Ishikawa (cell line): ENCODE data around the gene CHST11.

Experiments
- CEBPB ChIP-seq: IDR thresholded peaks from 2 replicates; pipeline ENCODE4 v1.6.1; 2012
- CREB1 ChIP-seq: IDR thresholded peaks from 2 replicates; pipeline ENCODE4 v1.6.1; 2012; ENCODE audit warnings: low read depth
- EGR1 ChIP-seq: IDR thresholded peaks from 2 replicates; pipeline ENCODE4 v1.6.1; 2012
- EP300 ChIP-seq: IDR thresholded peaks from 2 replicates; pipeline ENCODE4 v1.6.1; 2012; ENCODE audit warnings: borderline replicate concordance
- FOXM1 ChIP-seq: IDR thresholded peaks from 2 replicates; pipeline ENCODE4 v1.6.1; 2012; ENCODE audit warnings: low read depth, borderline replicate concordance
- NFIC ChIP-seq: IDR thresholded peaks from 2 replicates; pipeline ENCODE4 v1.6.1; 2012
- RAD21 ChIP-seq: IDR thresholded peaks from 2 replicates; pipeline ENCODE4 v1.6.1; 2012; ENCODE audit warnings: low read depth
- TAF1 ChIP-seq: IDR thresholded peaks from 2 replicates; pipeline ENCODE4 v1.6.1; 2012; ENCODE audit warnings: low read depth, mild to moderate bottlenecking
- TCF12 ChIP-seq: IDR thresholded peaks from 2 replicates; pipeline ENCODE4 v1.6.1; 2012; ENCODE audit warnings: low read depth
- TEAD4 ChIP-seq: IDR thresholded peaks from 2 replicates; pipeline ENCODE4 v1.6.1; 2012
- YY1 ChIP-seq: IDR thresholded peaks from 2 replicates; pipeline ENCODE4 v1.6.1; 2012; ENCODE audit warnings: low read depth
- ZBTB7A ChIP-seq: IDR thresholded peaks from 2 replicates; pipeline ENCODE4 v1.6.1; 2012; ENCODE audit warnings: low read depth
- TF ChIP-seq, protein P1 (sequence below): IDR thresholded peaks from 2 replicates; pipeline ENCODE4 v1.6.1; 2012
- TF ChIP-seq, protein P2 (sequence below): IDR thresholded peaks from 2 replicates; pipeline ENCODE4 v1.6.1; 2012
- TF ChIP-seq, protein P3 (sequence below): IDR thresholded peaks from 2 replicates; pipeline ENCODE4 v1.6.1; 2012; ENCODE audit warnings: low read depth, mild to moderate bottlenecking

CHST11 gene

DNA sequence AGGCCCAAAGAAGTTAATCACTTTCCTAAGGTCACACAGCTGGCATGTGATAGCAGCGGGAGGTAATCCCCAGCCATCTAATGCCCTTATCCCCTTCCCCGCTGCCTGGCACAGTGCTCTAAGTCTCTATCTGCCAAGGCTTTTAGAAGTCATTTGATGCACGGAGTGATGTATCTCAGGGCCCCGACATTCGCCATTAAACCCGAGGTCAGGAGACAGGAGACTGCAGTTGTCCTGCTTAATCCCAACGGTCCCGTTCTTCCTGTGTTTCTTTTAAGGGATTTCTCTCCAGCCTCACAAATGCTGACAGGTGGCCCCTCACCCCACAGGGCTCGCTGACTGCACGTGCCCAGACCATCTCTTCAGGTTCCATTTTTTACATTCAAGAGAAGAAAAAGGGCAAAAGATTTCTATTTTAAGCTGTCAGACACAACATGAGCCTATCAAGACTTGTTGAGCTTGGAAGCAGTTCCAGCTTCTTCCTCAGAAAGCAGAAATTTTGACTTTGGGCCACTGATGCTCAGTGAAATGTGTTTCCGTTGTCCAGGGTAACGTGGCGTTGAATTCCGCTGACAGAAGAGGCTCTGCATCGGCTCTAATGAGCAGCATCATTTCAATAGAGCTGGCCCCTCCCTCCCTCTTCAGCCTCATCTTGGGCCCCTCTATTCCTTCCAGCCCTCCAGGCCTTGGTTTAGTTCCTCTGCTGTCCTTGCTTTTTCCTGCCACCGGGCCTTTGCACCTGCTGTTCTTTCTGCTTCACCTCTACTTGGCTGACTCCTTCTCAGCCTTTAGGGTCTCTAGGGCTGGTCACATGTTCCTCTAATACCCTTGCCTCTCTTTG, 171.5 kb downstream of the CHST11 start:
- TF ChIP-seq EGR1, result no peak
- no peak for TF ChIP-seq EP300
- TF ChIP-seq, protein P1, sequence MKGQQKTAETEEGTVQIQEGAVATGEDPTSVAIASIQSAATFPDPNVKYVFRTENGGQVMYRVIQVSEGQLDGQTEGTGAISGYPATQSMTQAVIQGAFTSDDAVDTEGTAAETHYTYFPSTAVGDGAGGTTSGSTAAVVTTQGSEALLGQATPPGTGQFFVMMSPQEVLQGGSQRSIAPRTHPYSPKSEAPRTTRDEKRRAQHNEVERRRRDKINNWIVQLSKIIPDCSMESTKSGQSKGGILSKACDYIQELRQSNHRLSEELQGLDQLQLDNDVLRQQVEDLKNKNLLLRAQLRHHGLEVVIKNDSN, result no peak
- no peak for TF ChIP-seq TEAD4
- TF ChIP-seq TCF12, result no peak
- TF ChIP-seq, protein P2, sequence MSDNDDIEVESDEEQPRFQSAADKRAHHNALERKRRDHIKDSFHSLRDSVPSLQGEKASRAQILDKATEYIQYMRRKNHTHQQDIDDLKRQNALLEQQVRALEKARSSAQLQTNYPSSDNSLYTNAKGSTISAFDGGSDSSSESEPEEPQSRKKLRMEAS, result no peak
- no peak for TF ChIP-seq CEBPB

DNA sequence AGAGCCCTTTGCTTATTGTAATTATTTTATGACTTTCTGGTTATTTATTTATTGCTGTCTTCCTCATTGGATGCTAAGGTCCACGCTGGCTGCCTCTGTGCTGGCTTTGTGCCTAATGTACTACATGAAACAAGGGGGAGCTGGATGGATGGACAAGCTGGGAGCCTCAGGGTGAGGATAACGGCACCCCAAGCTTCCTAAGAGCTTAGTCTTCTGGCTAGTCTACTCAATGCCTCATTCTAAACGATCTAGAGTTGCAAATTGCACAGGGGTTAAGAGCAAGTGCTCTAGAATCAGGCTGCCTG, 172.0 kb downstream of the CHST11 start:
- TF ChIP-seq TCF12 (no peak), FOXM1 (no peak), YY1 (no peak), EGR1 (no peak)
- TF ChIP-seq, protein P2, result no peak
- TF ChIP-seq, protein P3, sequence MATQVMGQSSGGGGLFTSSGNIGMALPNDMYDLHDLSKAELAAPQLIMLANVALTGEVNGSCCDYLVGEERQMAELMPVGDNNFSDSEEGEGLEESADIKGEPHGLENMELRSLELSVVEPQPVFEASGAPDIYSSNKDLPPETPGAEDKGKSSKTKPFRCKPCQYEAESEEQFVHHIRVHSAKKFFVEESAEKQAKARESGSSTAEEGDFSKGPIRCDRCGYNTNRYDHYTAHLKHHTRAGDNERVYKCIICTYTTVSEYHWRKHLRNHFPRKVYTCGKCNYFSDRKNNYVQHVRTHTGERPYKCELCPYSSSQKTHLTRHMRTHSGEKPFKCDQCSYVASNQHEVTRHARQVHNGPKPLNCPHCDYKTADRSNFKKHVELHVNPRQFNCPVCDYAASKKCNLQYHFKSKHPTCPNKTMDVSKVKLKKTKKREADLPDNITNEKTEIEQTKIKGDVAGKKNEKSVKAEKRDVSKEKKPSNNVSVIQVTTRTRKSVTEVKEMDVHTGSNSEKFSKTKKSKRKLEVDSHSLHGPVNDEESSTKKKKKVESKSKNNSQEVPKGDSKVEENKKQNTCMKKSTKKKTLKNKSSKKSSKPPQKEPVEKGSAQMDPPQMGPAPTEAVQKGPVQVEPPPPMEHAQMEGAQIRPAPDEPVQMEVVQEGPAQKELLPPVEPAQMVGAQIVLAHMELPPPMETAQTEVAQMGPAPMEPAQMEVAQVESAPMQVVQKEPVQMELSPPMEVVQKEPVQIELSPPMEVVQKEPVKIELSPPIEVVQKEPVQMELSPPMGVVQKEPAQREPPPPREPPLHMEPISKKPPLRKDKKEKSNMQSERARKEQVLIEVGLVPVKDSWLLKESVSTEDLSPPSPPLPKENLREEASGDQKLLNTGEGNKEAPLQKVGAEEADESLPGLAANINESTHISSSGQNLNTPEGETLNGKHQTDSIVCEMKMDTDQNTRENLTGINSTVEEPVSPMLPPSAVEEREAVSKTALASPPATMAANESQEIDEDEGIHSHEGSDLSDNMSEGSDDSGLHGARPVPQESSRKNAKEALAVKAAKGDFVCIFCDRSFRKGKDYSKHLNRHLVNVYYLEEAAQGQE, result no peak

DNA sequence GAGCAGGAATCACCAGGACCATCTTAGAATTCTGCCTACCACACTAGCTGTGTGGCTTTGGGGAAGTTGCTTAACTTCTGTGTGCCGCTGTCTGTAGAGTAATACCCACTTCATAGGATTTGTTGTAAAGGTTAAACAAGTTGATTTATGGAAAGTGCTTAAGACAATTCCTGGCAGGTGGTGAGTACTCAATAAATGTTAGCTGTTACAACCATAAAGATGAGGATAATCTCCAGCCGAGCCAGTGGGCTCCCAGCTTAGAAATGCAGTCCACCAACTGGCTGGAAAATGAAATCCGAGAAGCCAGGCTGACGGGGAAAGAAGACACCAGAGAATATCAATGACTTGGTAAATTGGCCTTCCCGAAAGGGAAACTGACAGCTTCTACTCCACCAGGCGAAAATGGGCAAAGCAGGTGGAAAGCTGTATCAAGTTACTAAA, 173.5 kb downstream of the CHST11 start:
- no peak for TF ChIP-seq CEBPB
- TF ChIP-seq TAF1, result no peak
- TF ChIP-seq FOXM1, result no peak
- no peak for TF ChIP-seq NFIC
- no peak for TF ChIP-seq RAD21
- no peak for TF ChIP-seq EP300
- no peak for TF ChIP-seq TEAD4
- no peak for TF ChIP-seq TCF12
- TF ChIP-seq CREB1, result no peak
- TF ChIP-seq, protein P2, result no peak
- TF ChIP-seq ZBTB7A, result no peak
- TF ChIP-seq EGR1, result no peak
- TF ChIP-seq, protein P1, result no peak
- TF ChIP-seq, protein P3, result no peak
- TF ChIP-seq YY1, result no peak

DNA sequence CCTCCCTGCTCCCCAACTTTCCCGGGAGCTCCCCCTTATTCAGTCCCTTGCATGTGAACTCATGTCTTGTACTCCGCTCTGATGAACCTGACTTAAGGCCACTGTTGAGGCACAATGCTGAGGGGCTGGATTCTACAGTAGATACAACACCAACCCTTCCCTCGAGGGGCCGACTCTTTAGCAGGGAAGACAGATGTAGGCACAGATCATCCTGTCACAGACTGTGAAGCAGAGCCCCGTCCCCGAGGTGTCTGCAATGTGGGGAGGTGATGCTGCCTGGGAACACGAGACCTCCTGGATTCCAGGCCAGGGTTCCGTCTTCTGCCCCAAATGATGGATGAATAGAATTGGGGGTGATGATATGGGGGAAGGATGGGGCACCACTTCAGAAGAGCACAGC, 175.1 kb downstream of the CHST11 start:
- TF ChIP-seq ZBTB7A, result no peak
- no peak for TF ChIP-seq TCF12
- no peak for TF ChIP-seq TEAD4
- no peak for TF ChIP-seq TAF1
- TF ChIP-seq, protein P3, result no peak
- TF ChIP-seq, protein P1, result no peak
- TF ChIP-seq, protein P2, result no peak
- no peak for TF ChIP-seq FOXM1
- TF ChIP-seq CREB1, result no peak
- no peak for TF ChIP-seq RAD21
- no peak for TF ChIP-seq CEBPB
- TF ChIP-seq EP300, result no peak
- no peak for TF ChIP-seq NFIC
- TF ChIP-seq EGR1, result no peak
- no peak for TF ChIP-seq YY1
